B cell (primary cell): ENCODE results near the gene TRANK1. TPM values are rescaled to one million over a fixed set of nuclear protein-coding genes. Genes with fewer than 3 reads are reported as not detected.
"Not testable (repeated sequence)": the region's sequence is repeated elsewhere in the genome, so short reads cannot be mapped to it uniquely, and the experiment has no call there.

Experiments used
- ATAC-seq: fragments of 200-7000 bp; cut with Tn5 transposase; one replicate; pipeline ENCODE4 v1.10.0; 2021; ENCODE audit warnings: low read depth, mild to moderate bottlenecking, moderate number of reproducible peaks, moderate library complexity
- CTCF ChIA-PET: fragments of 350-600 bp; sonication (Branson Sonifier 250); formaldehyde crosslinking; loops from one replicate; lab custom pipeline; 2021; ENCODE audit warnings: antibody characterized with exemption, inconsistent platforms; lab: Charles Lee
- POLR2A ChIA-PET: fragments of 350-600 bp; sonication (Branson Sonifier 250); formaldehyde crosslinking; loops from one replicate; lab custom pipeline; 2021; ENCODE audit warnings: antibody characterized with exemption; lab: Charles Lee
- DNase-seq: peaks from one replicate; pipeline ENCODE4 v3.0.0; 2013
- H2AFZ ChIP-seq: 2 replicates; pipeline ENCODE4 v1.6.1; 2012; ENCODE audit warnings: mild to moderate bottlenecking, low read depth, low read length; ENCODE audit not compliant: insufficient read depth, poor library complexity, severe bottlenecking
- H3K27ac ChIP-seq, 2 donors: 1 replicate in 1 of 2; 2 replicates in 1 of 2; pipeline ENCODE4 v1.5.1; 2012 to 2013; ENCODE audit warnings: low read length in 2 of 2, mild to moderate bottlenecking in 2 of 2, moderate library complexity in 1 of 2
- H3K27me3 ChIP-seq, 4 experiments: fragments of 200-600 bp in 1 of 4; sonication (generic) in 1 of 4; replicated peaks in 1 of 4; 1 replicate in 2 of 4; 2 replicates in 2 of 4; pipeline versions ENCODE4 v1.6.1 to v1.7.0; 2013 to 2016; ENCODE audit warnings: low read length in 3 of 4, mild to moderate bottlenecking in 2 of 4, mixed read lengths in 1 of 4, moderate library complexity in 1 of 4; ENCODE audit not compliant: insufficient read depth in 4 of 4, control insufficient read depth in 3 of 4; ENCODE audit errors: control extremely low read depth in 1 of 4
- H3K36me3 ChIP-seq, 2 experiments: replicated peaks in 1 of 2; 1 replicate in 1 of 2; 2 replicates in 1 of 2; pipeline versions ENCODE4 v1.6.1 to v1.7.1; 2013; ENCODE audit warnings: low read length in 1 of 2; ENCODE audit not compliant: insufficient read depth in 2 of 2, control insufficient read depth in 1 of 2; ENCODE audit errors: control extremely low read depth in 1 of 2, extremely low read depth in 1 of 2
- H3K4me1 ChIP-seq, 2 donors: fragments of 200-600 bp in 1 of 2; sonication (generic) in 1 of 2; 1 replicate in 1 of 2; 2 replicates in 1 of 2; pipeline versions ENCODE4 v1.5.1 to v1.6.1; 2013 to 2017; ENCODE audit warnings: low read length in 2 of 2; ENCODE audit not compliant: control insufficient read depth in 2 of 2, insufficient read depth in 2 of 2
- H3K4me2 ChIP-seq: replicated peaks from 2 replicates; pipeline ENCODE3; 2012; ENCODE audit warnings: mild to moderate bottlenecking, low read depth, low read length; ENCODE audit not compliant: poor library complexity, severe bottlenecking
- H3K4me3 ChIP-seq, 5 experiments: fragments of 200-600 bp in 1 of 5; sonication (generic) in 1 of 5; 1 replicate in 3 of 5; 2 replicates in 2 of 5; pipeline versions ENCODE4 v1.5.1 to v1.7.0; 2011 to 2016; ENCODE audit warnings: low read length in 4 of 5, mild to moderate bottlenecking in 4 of 5, low read depth in 2 of 5, control low read depth in 1 of 5, moderate library complexity in 1 of 5; ENCODE audit not compliant: insufficient read depth in 1 of 5; ENCODE audit errors: control extremely low read depth in 1 of 5, extremely low read depth in 1 of 5
- H3K79me2 ChIP-seq: fragments of 200-600 bp; sonication (generic); one replicate; pipeline ENCODE4 v1.6.0; 2016; ENCODE audit warnings: low read length; ENCODE audit not compliant: control insufficient read depth, insufficient read depth
- H3K9ac ChIP-seq: fragments of 200-600 bp; sonication (generic); 2 replicates; pipeline ENCODE4 v1.6.1; 2017; ENCODE audit warnings: mild to moderate bottlenecking, low read length, moderate library complexity
- H3K9me3 ChIP-seq, 3 donors: one replicate each; pipeline versions ENCODE4 v1.6.1 to v1.7.1; 2013; ENCODE audit warnings: low read length in 2 of 3; ENCODE audit not compliant: control insufficient read depth in 2 of 3, insufficient read depth in 1 of 3; ENCODE audit errors: control extremely low read depth in 1 of 3
- H4K20me1 ChIP-seq: 2 replicates; pipeline ENCODE4 v1.6.0; 2012; ENCODE audit warnings: mild to moderate bottlenecking, low read length; ENCODE audit not compliant: insufficient read depth, control insufficient read depth, poor library complexity, severe bottlenecking
- H3K27ac Mint-ChIP-seq: one replicate; pipeline ENCODE4 v1.8.0; 2021; ENCODE audit warnings: mixed read lengths
- H3K27me3 Mint-ChIP-seq: one replicate; pipeline ENCODE4 v1.8.0; 2021; ENCODE audit warnings: mixed read lengths
- H3K4me1 Mint-ChIP-seq: one replicate; pipeline ENCODE4 v1.8.0; 2021; ENCODE audit warnings: mixed read lengths
- H3K4me3 Mint-ChIP-seq: one replicate; pipeline ENCODE4 v1.8.0; 2021; ENCODE audit warnings: mixed read lengths
- H3K9me3 Mint-ChIP-seq: one replicate; pipeline ENCODE4 v1.8.0; 2022; ENCODE audit warnings: mixed read lengths; ENCODE audit not compliant: insufficient read depth
- CTCF ChIP-seq: fragments of 200-600 bp; IDR thresholded peaks from one replicate; pipeline ENCODE4 v1.8.0; 2022; ENCODE audit warnings: antibody characterized with exemption, mild to moderate bottlenecking
- EZH2 ChIP-seq: IDR thresholded peaks from 2 replicates; pipeline ENCODE4 v1.6.1; 2012; ENCODE audit warnings: borderline replicate concordance, low read depth, mild to moderate bottlenecking, moderate library complexity, low read length; ENCODE audit not compliant: insufficient read depth, poor library complexity, severe bottlenecking
- WGBS: methylation state at CpG from one replicate; pipeline ENCODE4 v1.1.5; 2013; ENCODE audit warnings: missing lambda C conversion rate; ENCODE audit not compliant: insufficient coverage; 5-methylcytosine and 5-hydroxymethylcytosine counted together
- intact Hi-C: fragments of 100-400 bp; cut with micrococcal nuclease; formaldehyde crosslinking; loops from one replicate; pipeline ENCODE4 v1.10.0; 2022
- polyA plus RNA-seq: library from polyadenylated mRNA; depleted of rRNA; stranded (reverse); fragments of >200 nt; gene quantifications from 2 replicates; pipeline ENCODE4 v1.2.3, GENCODE V29; 2012
- total RNA-seq, 2 donors: library from RNA; stranded (reverse); fragments of 120-200 nt in 1 of 2; gene quantifications; 1 replicate in 1 of 2; 2 replicates in 1 of 2; pipeline versions ENCODE4 v1.2.3 to v1.2.4, GENCODE V29; 2013 to 2022

TRANK1 gene
- total and polyA plus RNA-seq, 2 donors (not counting 1 experiment from before 2014, with no cell fraction given), result 20.8 to 147 TPM

DNA sequence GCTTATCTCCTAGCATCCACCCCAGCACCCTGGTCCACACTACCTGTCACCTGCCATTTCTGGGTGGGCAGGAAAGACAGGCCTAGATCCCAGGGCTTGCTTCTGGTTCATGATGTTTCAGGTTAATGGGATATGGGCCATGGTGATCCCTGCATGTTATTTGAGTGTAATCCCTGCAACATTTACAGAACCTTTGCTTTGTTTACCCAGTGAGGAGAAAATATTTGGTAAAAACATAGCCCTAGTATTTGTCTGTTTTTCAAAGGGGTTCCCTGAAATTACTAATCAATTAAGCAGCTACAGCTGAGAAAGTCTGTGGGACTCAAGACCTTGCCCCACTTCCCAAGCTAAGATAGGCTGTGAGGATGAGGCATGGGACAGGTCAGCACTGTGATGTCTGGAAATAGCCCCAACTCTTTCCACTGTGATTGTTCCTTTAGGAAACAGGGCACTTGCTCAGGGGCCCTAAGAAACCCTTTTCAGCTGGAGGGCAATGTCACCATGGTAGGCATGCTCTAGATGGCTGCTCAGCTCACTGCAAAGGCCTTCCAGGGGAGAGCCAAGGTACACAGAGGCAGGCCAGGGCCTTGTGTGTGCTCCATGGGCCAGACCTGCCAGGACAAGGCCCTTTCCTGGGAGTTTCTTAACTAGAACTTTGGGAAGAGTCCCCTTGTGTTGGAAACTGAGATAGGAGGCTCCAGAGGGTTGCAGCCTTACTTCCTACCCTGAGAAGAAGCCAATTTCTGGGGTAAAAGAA is 11.1 kb downstream of the TRANK1 start:
- TF ChIP-seq CTCF (no peak), EZH2 (no peak)
- Mint-ChIP-seq H3K4me3 (no peak overlapping the region), H3K27me3 (no peaks in the 10 kb centered on the region), H3K9me3 (peaks cover 2% of the 10 kb centered on the region), H3K27ac (no peak overlapping the region), H3K4me1 (peaks cover 5% of the 10 kb centered on the region)
- Histone ChIP-seq H3K36me3 (no peaks in the 10 kb centered on the region), H3K9me3 (no peaks in the 10 kb centered on the region), H4K20me1 (no peaks in the 10 kb centered on the region), H3K27me3 (no peaks in the 10 kb centered on the region), H3K4me2 (no peak overlapping the region), H3K27ac (no peak overlapping the region), H3K4me3 (no peak overlapping the region), H3K4me1 (no peaks in the 10 kb centered on the region), H2AFZ (no peak overlapping the region), H3K9ac (no peak overlapping the region), H3K79me2 (peaks cover 16% of the 10 kb centered on the region)
- intact Hi-C loops, result no loop called here
- ATAC-seq, result no peak
- CTCF ChIA-PET, result interaction anchor here (1.0 to 2.3 kb wide), 3 partner anchors 11 to 65 kb away, joined by 3 to 8 read pairs (median 5); partner anchors contain the start of gene TRANK1
- no peak for DNase-seq
- POLR2A ChIA-PET, result no interaction called here

DNA sequence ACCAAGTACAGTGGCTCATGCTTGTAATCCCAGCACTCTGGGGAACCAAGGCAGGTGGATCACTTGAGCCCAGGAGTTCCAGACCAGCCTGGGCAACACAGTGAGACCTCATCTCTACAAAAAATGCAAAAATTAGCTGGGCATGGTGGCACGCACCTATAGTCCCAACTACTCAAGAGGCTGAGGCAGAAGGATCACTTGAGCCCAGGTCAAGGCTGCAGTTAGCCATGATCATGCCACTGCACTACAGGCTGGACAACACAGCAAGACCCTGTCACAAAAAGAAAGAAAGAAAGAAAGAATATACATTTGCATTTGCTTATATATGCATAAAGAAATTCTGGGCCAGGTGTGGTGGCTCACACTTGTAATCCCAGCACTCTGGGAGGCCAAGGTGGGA is 13.4 kb downstream of the TRANK1 start:
- intact Hi-C loops, result not testable (repeated sequence)

More for the DNA sequence above, 13.4 kb downstream of the TRANK1 start:
- H3K27ac ChIP-seq, H3K9ac ChIP-seq, H3K4me1 ChIP-seq, H4K20me1 ChIP-seq, H3K4me2 ChIP-seq, H3K9me3 ChIP-seq, H3K4me3 ChIP-seq, H3K9me3 Mint-ChIP-seq, POLR2A ChIA-PET, H3K27me3 Mint-ChIP-seq, H3K36me3 ChIP-seq, H3K27me3 ChIP-seq, H2AFZ ChIP-seq, ATAC-seq, H3K4me3 Mint-ChIP-seq, H3K27ac Mint-ChIP-seq, DNase-seq, H3K4me1 Mint-ChIP-seq: not testable (repeated sequence)
- CTCF ChIA-PET, result interaction anchor here (2.3 kb wide), 1 partner anchor 27 kb away, joined by 8 read pairs; no protein-coding TSS in a partner anchor
- WGBS, result 100% methylated on average over 1 of the region's 1 CpG
- peaks cover 15% of the 10 kb centered on the region for H3K79me2 ChIP-seq
